Fibroblast of lung (primary cell): ENCODE results near the gene ACTR8. TPM values are rescaled to one million over a fixed set of nuclear protein-coding genes. Genes with fewer than 3 reads are reported as not detected.

ENCODE experiments used
- DNase-seq, 2 donors: peaks; one replicate each; pipeline versions ENCODE4 v3.0.0 to v3.0.0-alpha.2; 2010; ENCODE audit warnings: low read depth in 2 of 2
- H2AFZ ChIP-seq: 2 replicates; pipeline ENCODE4 v1.5.1; 2012; ENCODE audit warnings: low read length, control low read depth, inconsistent platforms
- H3K27ac ChIP-seq: 2 replicates; pipeline ENCODE4 v1.5.1; 2011; ENCODE audit warnings: low read length, control low read depth; ENCODE audit not compliant: insufficient read depth
- H3K27me3 ChIP-seq: 2 replicates; pipeline ENCODE4 v1.5.1; 2011; ENCODE audit warnings: mild to moderate bottlenecking, low read length; ENCODE audit not compliant: control insufficient read depth, insufficient read depth
- H3K36me3 ChIP-seq: 2 replicates; pipeline ENCODE4 v1.5.1; 2011; ENCODE audit warnings: low read length; ENCODE audit not compliant: control insufficient read depth, insufficient read depth
- H3K4me1 ChIP-seq: 2 replicates; pipeline ENCODE4 v1.5.1; 2011; ENCODE audit warnings: low read length; ENCODE audit not compliant: control insufficient read depth, insufficient read depth; ENCODE audit errors: extremely low read depth
- H3K4me2 ChIP-seq: 2 replicates; pipeline ENCODE4 v1.5.1; 2011; ENCODE audit warnings: low read length, control low read depth; ENCODE audit not compliant: insufficient read depth; ENCODE audit errors: extremely low read depth
- H3K4me3 ChIP-seq, 4 experiments: fragments of 200-600 bp in 1 of 4; sonication (generic) in 1 of 4; replicated peaks in 1 of 4; 2 replicates each; pipeline ENCODE4 v1.5.1; 2011 to 2016; ENCODE audit warnings: low read length in 4 of 4, low read depth in 3 of 4, mild to moderate bottlenecking in 3 of 4, control low read depth in 2 of 4, inconsistent platforms in 1 of 4, mixed read lengths in 1 of 4; ENCODE audit not compliant: insufficient read depth in 1 of 4; ENCODE audit errors: control extremely low read depth in 1 of 4
- H3K79me2 ChIP-seq: 2 replicates; pipeline ENCODE4 v1.5.1; 2012; ENCODE audit warnings: mild to moderate bottlenecking, low read length, inconsistent platforms; ENCODE audit not compliant: control insufficient read depth, insufficient read depth
- H3K9ac ChIP-seq: 2 replicates; pipeline ENCODE4 v1.5.1; 2011; ENCODE audit warnings: mild to moderate bottlenecking, low read length, control low read depth; ENCODE audit not compliant: insufficient read depth
- H3K9me3 ChIP-seq: 2 replicates; pipeline ENCODE4 v1.5.1; 2012; ENCODE audit warnings: low read depth, low read length; ENCODE audit not compliant: control insufficient read depth, insufficient read depth
- H4K20me1 ChIP-seq: 2 replicates; pipeline ENCODE4 v1.5.1; 2011; ENCODE audit warnings: low read length; ENCODE audit not compliant: control insufficient read depth, insufficient read depth; ENCODE audit errors: extremely low read depth
- CTCF ChIP-seq, 2 donors: IDR thresholded peaks in 1 of 2; conservative IDR thresholded peaks in 1 of 2; 1 replicate in 1 of 2; 2 replicates in 1 of 2; pipeline ENCODE4 v1.5.1; 2011 to 2012; ENCODE audit warnings: low read length in 2 of 2, control low read depth in 1 of 2, inconsistent platforms in 1 of 2, low read depth in 1 of 2, mild to moderate bottlenecking in 1 of 2
- EZH2 ChIP-seq: IDR thresholded peaks from 2 replicates; pipeline ENCODE4 v1.5.1; 2012; ENCODE audit warnings: low read length, control low read depth, mild to moderate bottlenecking; ENCODE audit errors: missing control alignments
- polyA plus RNA-seq, 2 donors: library from polyadenylated mRNA; depleted of rRNA in 1 of 2; stranded (reverse) in 1 of 2; unstranded in 1 of 2; fragments of >200 nt; gene quantifications; 2 replicates each; pipeline ENCODE4 v1.2.1, GENCODE V29; 2011 to 2012; ENCODE audit warnings: missing spikeins in 1 of 2
- total RNA-seq: library from RNA; depleted of rRNA; stranded (reverse); fragments of >200 nt; gene quantifications from 2 replicates; pipeline ENCODE4 v1.2.1, GENCODE V29; 2014

ACTR8 gene
- total and polyA plus RNA-seq, 2 donors (not counting 1 experiment from before 2014, with no cell fraction given): 35.0 to 38.8 TPM

GRCh38 chr3:53843195-53844177, 38.5 kb downstream of the ACTR8 start:
- TF ChIP-seq CTCF (conservative IDR thresholded peaks at IDR 0.05 in 1 of 2, IDR thresholded peaks at IDR 0.05 in 1 of 2; ENCODE audit: low read depth in 1 of 2, low read length in 2 of 2) (no peak), EZH2 (no peak)
- Histone ChIP-seq H3K79me2 (no peaks in the 10 kb centered on the region), H2AFZ (no peak overlapping the region), H4K20me1 (no peaks in the 10 kb centered on the region), H3K27me3 (peaks cover 33% of the 10 kb centered on the region), H3K4me2 (no peak overlapping the region), H3K36me3 (no peaks in the 10 kb centered on the region), H3K4me3 (no peak overlapping the region), H3K9me3 (no peaks in the 10 kb centered on the region), H3K4me1 (no peaks in the 10 kb centered on the region), H3K27ac (no peak overlapping the region), H3K9ac (no peak overlapping the region)
- no peak for DNase-seq

GRCh38 chr3:53842436-53843194, 39.3 kb downstream of the ACTR8 start:
- no peak overlapping the region for H3K4me2 ChIP-seq
- H3K4me1 ChIP-seq: no peaks in the 10 kb centered on the region
- H3K4me3 ChIP-seq: no peak overlapping the region
- H3K27me3 ChIP-seq: peaks cover 26% of the 10 kb centered on the region
- H3K27ac ChIP-seq: no peak overlapping the region
- H4K20me1 ChIP-seq: no peaks in the 10 kb centered on the region
- H3K79me2 ChIP-seq: no peaks in the 10 kb centered on the region
- H3K36me3 ChIP-seq: no peaks in the 10 kb centered on the region
- no peaks in the 10 kb centered on the region for H3K9me3 ChIP-seq
- TF ChIP-seq EZH2 (no peak), CTCF (conservative IDR thresholded peaks at IDR 0.05 in 1 of 2, IDR thresholded peaks at IDR 0.05 in 1 of 2; ENCODE audit: low read depth in 1 of 2, low read length in 2 of 2) (peak in 1 of 2 donors; percentile 3)
- peak in 1 of 2 donors; percentile 40 for DNase-seq
- H3K9ac ChIP-seq: no peak overlapping the region
- H2AFZ ChIP-seq: no peak overlapping the region

GRCh38 chr3:53841296-53841695, 40.7 kb downstream of the ACTR8 start:
- DNase-seq: no peak
- H3K36me3 ChIP-seq: no peaks in the 10 kb centered on the region
- H3K9ac ChIP-seq: no peak overlapping the region
- H3K4me3 ChIP-seq: no peak overlapping the region
- no peak overlapping the region for H3K4me2 ChIP-seq
- no peak overlapping the region for H3K27ac ChIP-seq
- H2AFZ ChIP-seq: no peak overlapping the region
- H4K20me1 ChIP-seq: no peaks in the 10 kb centered on the region
- TF ChIP-seq EZH2 (no peak), CTCF (conservative IDR thresholded peaks at IDR 0.05 in 1 of 2, IDR thresholded peaks at IDR 0.05 in 1 of 2; ENCODE audit: low read depth in 1 of 2, low read length in 2 of 2) (no peak)
- no peaks in the 10 kb centered on the region for H3K4me1 ChIP-seq
- H3K79me2 ChIP-seq: no peaks in the 10 kb centered on the region
- H3K27me3 ChIP-seq: peaks cover 16% of the 10 kb centered on the region
- H3K9me3 ChIP-seq: no peaks in the 10 kb centered on the region
